HepG2 (cell line): ENCODE measurements around the gene SNAI3. TPM values are rescaled to one million over a fixed set of nuclear protein-coding genes. Genes with fewer than 3 reads are reported as not detected.
A peak's percentile ranks its signal among the peaks of the same experiment; 100 is the strongest.

Experiments used
- ARID5B ChIP-seq: IDR thresholded peaks from 2 replicates; pipeline ENCODE4 v1.4.0; 2020; ENCODE audit warnings: mild to moderate bottlenecking, missing genetic modification reagents
- CEBPG ChIP-seq: IDR thresholded peaks from 2 replicates; pipeline ENCODE4 v1.6.1; 2016
- FOXO4 ChIP-seq: sonication (generic); formaldehyde crosslinking; conservative IDR thresholded peaks from 2 replicates; pipeline ENCODE4 v1.8.1; 2023; ENCODE audit warnings: missing genetic modification reagents
- JDP2 ChIP-seq: sonication (generic); formaldehyde crosslinking; IDR thresholded peaks from 2 replicates; pipeline ENCODE4 v1.8.1; 2022; ENCODE audit warnings: missing genetic modification reagents, borderline replicate concordance
- NFE2L2 ChIP-seq: fragments of 150-350 bp; IDR thresholded peaks from 2 replicates; pipeline ENCODE4 v1.6.1; 2014; ENCODE audit warnings: low read length
- SOX6 ChIP-seq, 2 experiments: fragments of 450-650 bp in 1 of 2; sonication (generic) in 1 of 2; formaldehyde crosslinking in 1 of 2; IDR thresholded peaks; 2 replicates each; pipeline versions ENCODE4 v1.4.0 to v1.6.1; 2017 to 2020; ENCODE audit warnings: antibody characterized with exemption in 1 of 2, mild to moderate bottlenecking in 1 of 2, missing genetic modification reagents in 1 of 2
- TEAD2 ChIP-seq: sonication (generic); formaldehyde crosslinking; IDR thresholded peaks from 2 replicates; pipeline ENCODE4 v1.9.0; 2021; ENCODE audit warnings: missing genetic modification reagents
- ZNF282 ChIP-seq: fragments of 450-650 bp; IDR thresholded peaks from 2 replicates; pipeline ENCODE4 v1.6.1; 2018; ENCODE audit not compliant: partially characterized antibody
- ZNF343 ChIP-seq: sonication (generic); formaldehyde crosslinking; IDR thresholded peaks from 2 replicates; pipeline ENCODE4 v1.4.0; 2020; ENCODE audit warnings: mild to moderate bottlenecking, missing genetic modification reagents
- ZNF607 ChIP-seq: sonication (generic); formaldehyde crosslinking; IDR thresholded peaks from 2 replicates; pipeline ENCODE4 v1.5.1; 2020; ENCODE audit warnings: missing genetic modification reagents, mild to moderate bottlenecking, borderline replicate concordance
- ZNF709 ChIP-seq: sonication (generic); formaldehyde crosslinking; IDR thresholded peaks from 2 replicates; pipeline ENCODE4 v1.5.0; 2020; ENCODE audit warnings: mild to moderate bottlenecking, missing genetic modification reagents
- ZNF780A ChIP-seq: sonication (generic); formaldehyde crosslinking; IDR thresholded peaks from 2 replicates; pipeline ENCODE4 v1.8.0; 2022; ENCODE audit warnings: mild to moderate bottlenecking, missing genetic modification reagents, moderate library complexity
- ZSCAN20 ChIP-seq: sonication (generic); formaldehyde crosslinking; IDR thresholded peaks from 2 replicates; pipeline ENCODE4 v1.4.0; 2020; ENCODE audit warnings: missing genetic modification reagents, mild to moderate bottlenecking, borderline replicate concordance
- polyA plus RNA-seq, 8 experiments: library from polyadenylated mRNA; depleted of rRNA in 3 of 8; stranded (reverse) in 7 of 8; unstranded in 1 of 8; fragments of >200 nt; fragmentation: Illumina TruSeq in 4 of 8; extraction: Trizol in 4 of 8; gene quantifications; 2 replicates each; pipeline versions ENCODE4 v1.2.1 to v1.2.3, GENCODE V29; 2011 to 2016; ENCODE audit warnings: low read depth in 4 of 8, missing spikeins in 1 of 8, mixed read lengths in 1 of 8; ENCODE audit not compliant: insufficient read depth in 1 of 8
- total RNA-seq, 5 experiments: library from RNA; depleted of rRNA; stranded (reverse); fragments of >200 nt; fragmentation: Illumina TruSeq; extraction: Trizol; gene quantifications; 2 replicates each; pipeline ENCODE4 v1.2.3, GENCODE V29; 2016; ENCODE audit warnings: low read depth in 1 of 5
- TF ChIP-seq, protein P1 (sequence below): IDR thresholded peaks from 2 replicates; pipeline ENCODE4 v1.6.1; 2018; ENCODE audit warnings: missing genetic modification reagents
- TF ChIP-seq, protein P2 (sequence below): sonication (generic); formaldehyde crosslinking; IDR thresholded peaks from 2 replicates; pipeline ENCODE4 v1.8.0; 2022; ENCODE audit warnings: missing genetic modification reagents, mild to moderate bottlenecking, borderline replicate concordance
- TF ChIP-seq, protein P3 (sequence below): sonication (generic); formaldehyde crosslinking; IDR thresholded peaks from 2 replicates; pipeline ENCODE4 v1.8.0; 2022; ENCODE audit warnings: mild to moderate bottlenecking, missing genetic modification reagents, borderline replicate concordance
- TF ChIP-seq, protein P4 (sequence below): sonication (generic); formaldehyde crosslinking; IDR thresholded peaks from 2 replicates; pipeline ENCODE4 v1.5.1; 2020; ENCODE audit warnings: mild to moderate bottlenecking, missing genetic modification reagents, moderate library complexity

The SNAI3 gene
- total and polyA plus RNA-seq, 2 of the 13 experiments (the other 11 are each of a cell fraction or from before 2014, with no cell fraction given): 0.09 to 0.18 TPM

GRCh38 chr16:88706229-88706964 is 20.1 kb upstream of the SNAI3 start, which contains the start of the genes CTU2 and RNF166 (continued):
- TF ChIP-seq SOX6 (IDR thresholded peaks at IDR 0.05): no peak
- TF ChIP-seq SOX6 (CRISPR knock-in tag; IDR thresholded peaks at IDR 0.05): peak; percentile 40; the same call in 1 of the 2 replicates
- TF ChIP-seq, protein P1, sequence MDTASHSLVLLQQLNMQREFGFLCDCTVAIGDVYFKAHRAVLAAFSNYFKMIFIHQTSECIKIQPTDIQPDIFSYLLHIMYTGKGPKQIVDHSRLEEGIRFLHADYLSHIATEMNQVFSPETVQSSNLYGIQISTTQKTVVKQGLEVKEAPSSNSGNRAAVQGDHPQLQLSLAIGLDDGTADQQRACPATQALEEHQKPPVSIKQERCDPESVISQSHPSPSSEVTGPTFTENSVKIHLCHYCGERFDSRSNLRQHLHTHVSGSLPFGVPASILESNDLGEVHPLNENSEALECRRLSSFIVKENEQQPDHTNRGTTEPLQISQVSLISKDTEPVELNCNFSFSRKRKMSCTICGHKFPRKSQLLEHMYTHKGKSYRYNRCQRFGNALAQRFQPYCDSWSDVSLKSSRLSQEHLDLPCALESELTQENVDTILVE (CRISPR knock-in tag): peak; percentile 80; the same call in 1 of the 2 replicates
- peak; percentile 61 for TF ChIP-seq ARID5B (CRISPR knock-in tag)
- TF ChIP-seq ZSCAN20 (CRISPR knock-in tag): peak; percentile 88; the same call in 1 of the 2 replicates
- TF ChIP-seq ZNF607 (CRISPR knock-in tag): peak; percentile 80
- peak; percentile 81; the same call in 1 of the 2 replicates for TF ChIP-seq ZNF343 (CRISPR knock-in tag)
- TF ChIP-seq JDP2: no peak
- TF ChIP-seq, protein P2, sequence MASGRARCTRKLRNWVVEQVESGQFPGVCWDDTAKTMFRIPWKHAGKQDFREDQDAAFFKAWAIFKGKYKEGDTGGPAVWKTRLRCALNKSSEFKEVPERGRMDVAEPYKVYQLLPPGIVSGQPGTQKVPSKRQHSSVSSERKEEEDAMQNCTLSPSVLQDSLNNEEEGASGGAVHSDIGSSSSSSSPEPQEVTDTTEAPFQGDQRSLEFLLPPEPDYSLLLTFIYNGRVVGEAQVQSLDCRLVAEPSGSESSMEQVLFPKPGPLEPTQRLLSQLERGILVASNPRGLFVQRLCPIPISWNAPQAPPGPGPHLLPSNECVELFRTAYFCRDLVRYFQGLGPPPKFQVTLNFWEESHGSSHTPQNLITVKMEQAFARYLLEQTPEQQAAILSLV: peak; percentile 88; the same call in 1 of the 2 replicates
- TF ChIP-seq, protein P3, sequence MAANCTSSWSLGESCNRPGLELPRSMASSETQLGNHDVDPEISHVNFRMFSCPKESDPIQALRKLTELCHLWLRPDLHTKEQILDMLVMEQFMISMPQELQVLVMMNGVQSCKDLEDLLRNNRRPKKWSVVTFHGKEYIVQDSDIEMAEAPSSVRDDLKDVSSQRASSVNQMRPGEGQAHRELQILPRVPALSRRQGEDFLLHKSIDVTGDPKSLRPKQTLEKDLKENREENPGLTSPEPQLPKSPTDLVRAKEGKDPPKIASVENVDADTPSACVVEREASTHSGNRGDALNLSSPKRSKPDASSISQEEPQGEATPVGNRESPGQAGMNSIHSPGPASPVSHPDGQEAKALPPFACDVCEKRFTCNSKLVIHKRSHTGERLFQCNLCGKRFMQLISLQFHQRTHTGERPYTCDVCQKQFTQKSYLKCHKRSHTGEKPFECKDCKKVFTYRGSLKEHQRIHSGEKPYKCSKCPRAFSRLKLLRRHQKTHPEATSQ: 0 out of 2 replicates have a peak, but pooled peaks have one; percentile 65
- TF ChIP-seq ZNF709: peak; percentile 90; the same call in 1 of the 2 replicates
- peak; percentile 41; the same call in 1 of the 2 replicates for TF ChIP-seq CEBPG (CRISPR knock-in tag)
- TF ChIP-seq, protein P4, sequence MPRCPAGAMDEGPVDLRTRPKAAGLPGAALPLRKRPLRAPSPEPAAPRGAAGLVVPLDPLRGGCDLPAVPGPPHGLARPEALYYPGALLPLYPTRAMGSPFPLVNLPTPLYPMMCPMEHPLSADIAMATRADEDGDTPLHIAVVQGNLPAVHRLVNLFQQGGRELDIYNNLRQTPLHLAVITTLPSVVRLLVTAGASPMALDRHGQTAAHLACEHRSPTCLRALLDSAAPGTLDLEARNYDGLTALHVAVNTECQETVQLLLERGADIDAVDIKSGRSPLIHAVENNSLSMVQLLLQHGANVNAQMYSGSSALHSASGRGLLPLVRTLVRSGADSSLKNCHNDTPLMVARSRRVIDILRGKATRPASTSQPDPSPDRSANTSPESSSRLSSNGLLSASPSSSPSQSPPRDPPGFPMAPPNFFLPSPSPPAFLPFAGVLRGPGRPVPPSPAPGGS: peak; percentile 93
- TF ChIP-seq TEAD2 (CRISPR knock-in tag): no peak
- no peak for TF ChIP-seq NFE2L2
- TF ChIP-seq ZNF780A: no peak
- TF ChIP-seq FOXO4 (CRISPR knock-in tag): no peak
- no peak for TF ChIP-seq ZNF282
